H1 (cell line): ENCODE measurements around the gene HSP90B1. TPM values are rescaled to one million over a fixed set of nuclear protein-coding genes. Genes with fewer than 3 reads are reported as not detected.

ENCODE experiments used
- CTCF ChIA-PET: fragments of 300-600 bp; sonication (Branson Sonifier 250); formaldehyde crosslinking; loops from one replicate; lab custom pipeline; 2021; ENCODE audit not compliant: partially characterized antibody; lab: Charles Lee
- POLR2A ChIA-PET: fragments of 300-600 bp; sonication (Branson Sonifier 250); formaldehyde crosslinking; loops from one replicate; lab custom pipeline; 2021; ENCODE audit warnings: inconsistent platforms; ENCODE audit not compliant: partially characterized antibody; lab: Charles Lee
- DNase-seq, 2 experiments: peaks; one replicate each; pipeline versions ENCODE4 v3.0.0 to v3.0.0-alpha.2; 2010 to 2022; ENCODE audit warnings: low spot score in 2 of 2, low read depth in 1 of 2, mixed read lengths in 1 of 2
- FAIRE-seq: peaks from 2 replicates; lab custom pipeline; 2011; peaks lifted over from hg19 to GRCh38; lab: Jason Lieb, UNC
- H2AFZ ChIP-seq: 2 replicates; pipeline ENCODE4 v1.8.1; 2012; ENCODE audit warnings: low read length, inconsistent platforms
- H2AK5ac ChIP-seq: 2 replicates; pipeline ENCODE4 v1.6.1; 2013; ENCODE audit warnings: low read depth, low read length
- H2BK120ac ChIP-seq: replicated peaks from 2 replicates; pipeline ENCODE3; 2013; ENCODE audit warnings: low read depth, low read length, inconsistent platforms
- H2BK12ac ChIP-seq: 2 replicates; pipeline ENCODE4 v1.6.1; 2013; ENCODE audit warnings: low read depth, low read length
- H2BK15ac ChIP-seq: 2 replicates; pipeline ENCODE4 v1.6.1; 2013; ENCODE audit warnings: low read length
- H2BK20ac ChIP-seq: 2 replicates; pipeline ENCODE4 v1.6.1; 2013; ENCODE audit warnings: low read length
- H2BK5ac ChIP-seq: 2 replicates; pipeline ENCODE4 v1.6.1; 2013; ENCODE audit warnings: low read depth, low read length
- H3K14ac ChIP-seq: 2 replicates; pipeline ENCODE4 v1.6.1; 2013; ENCODE audit warnings: inconsistent platforms; ENCODE audit not compliant: insufficient read length
- H3K18ac ChIP-seq: 2 replicates; pipeline ENCODE4 v1.6.1; 2013; ENCODE audit warnings: low read length; ENCODE audit errors: extremely low read depth
- H3K23ac ChIP-seq: 2 replicates; pipeline ENCODE4 v1.6.1; 2013; ENCODE audit warnings: inconsistent platforms; ENCODE audit not compliant: insufficient read length
- H3K23me2 ChIP-seq: 2 replicates; pipeline ENCODE4 v1.6.1; 2013; ENCODE audit warnings: low read depth, low read length
- H3K27ac ChIP-seq: 2 replicates; pipeline ENCODE4 v1.6.1; 2011; ENCODE audit warnings: low read depth, low read length, inconsistent platforms
- H3K27me3 ChIP-seq, 4 experiments: replicated peaks in 1 of 4; 1 replicate in 1 of 4; 2 replicates in 3 of 4; pipeline versions ENCODE4 v1.6.1 to v1.8.1; 2011 to 2013; ENCODE audit warnings: low read length in 3 of 4, mild to moderate bottlenecking in 3 of 4, inconsistent platforms in 2 of 4, mixed read lengths in 2 of 4, moderate library complexity in 1 of 4; ENCODE audit not compliant: control insufficient read depth in 3 of 4, insufficient read depth in 3 of 4; ENCODE audit errors: extremely low read depth in 1 of 4
- H3K36me3 ChIP-seq, 4 experiments: 2 replicates each; pipeline versions ENCODE4 v1.6.1 to v1.8.1; 2011 to 2013; ENCODE audit warnings: mild to moderate bottlenecking in 4 of 4, low read length in 3 of 4, moderate library complexity in 2 of 4, control low read depth in 1 of 4, inconsistent platforms in 1 of 4; ENCODE audit not compliant: insufficient read depth in 4 of 4, control insufficient read depth in 2 of 4
- H3K4ac ChIP-seq: replicated peaks from 2 replicates; pipeline ENCODE3; 2013; ENCODE audit warnings: low read length, low read depth, mixed read lengths, inconsistent platforms; ENCODE audit not compliant: insufficient read length
- H3K4me1 ChIP-seq, 4 experiments: replicated peaks in 1 of 4; 1 replicate in 1 of 4; 2 replicates in 3 of 4; pipeline versions ENCODE4 v1.6.1 to v1.8.1; 2011 to 2013; ENCODE audit warnings: low read length in 3 of 4, inconsistent platforms in 2 of 4, mixed read lengths in 1 of 4; ENCODE audit not compliant: insufficient read depth in 4 of 4, control insufficient read depth in 3 of 4
- H3K4me2 ChIP-seq, 2 experiments: 2 replicates each; pipeline versions ENCODE4 v1.6.1 to v1.8.1; 2011 to 2013; ENCODE audit warnings: low read depth in 2 of 2, low read length in 2 of 2, control low read depth in 1 of 2, inconsistent platforms in 1 of 2, mild to moderate bottlenecking in 1 of 2; ENCODE audit not compliant: insufficient read depth in 1 of 2
- H3K4me3 ChIP-seq, 4 experiments: fragments of 200-600, 300-600 bp in 1 of 4; sonication (generic), shearing (Covaris generic), sonication (Bioruptor Twin) in 1 of 4; 2 replicates each; pipeline versions ENCODE4 v1.5.1 to v1.8.1; 2011 to 2016; ENCODE audit warnings: low read length in 4 of 4, low read depth in 3 of 4, control low read depth in 2 of 4, inconsistent platforms in 2 of 4, mild to moderate bottlenecking in 2 of 4, mixed read lengths in 1 of 4, moderate library complexity in 1 of 4; ENCODE audit not compliant: insufficient read depth in 2 of 4; ENCODE audit errors: extremely low read depth in 1 of 4
- H3K56ac ChIP-seq: replicated peaks from 2 replicates; pipeline ENCODE3; 2013; ENCODE audit warnings: low read depth, mild to moderate bottlenecking, mixed read lengths, low read length, inconsistent platforms; ENCODE audit not compliant: insufficient read length
- H3K79me1 ChIP-seq: 2 replicates; pipeline ENCODE4 v1.6.1; 2013; ENCODE audit warnings: low read depth, low read length, control low read depth
- H3K79me2 ChIP-seq, 2 experiments: 2 replicates each; pipeline versions ENCODE4 v1.6.1 to v1.8.1; 2012 to 2013; ENCODE audit warnings: low read length in 2 of 2, mild to moderate bottlenecking in 2 of 2, inconsistent platforms in 1 of 2; ENCODE audit not compliant: insufficient read depth in 2 of 2, control insufficient read depth in 1 of 2
- H3K9ac ChIP-seq, 4 experiments: replicated peaks in 1 of 4; 1 replicate in 1 of 4; 2 replicates in 3 of 4; pipeline versions ENCODE4 v1.6.1 to v1.8.1; 2011 to 2013; ENCODE audit warnings: low read depth in 3 of 4, low read length in 3 of 4, control low read depth in 2 of 4, mild to moderate bottlenecking in 2 of 4, moderate library complexity in 2 of 4, inconsistent platforms in 1 of 4; ENCODE audit errors: extremely low read depth in 1 of 4
- H3K9me3 ChIP-seq, 2 experiments: 2 replicates each; pipeline versions ENCODE4 v1.6.1 to v1.8.1; 2012 to 2013; ENCODE audit warnings: mild to moderate bottlenecking in 2 of 2, moderate library complexity in 2 of 2, control low read depth in 1 of 2, inconsistent platforms in 1 of 2, low read depth in 1 of 2, low read length in 1 of 2, mixed read lengths in 1 of 2; ENCODE audit not compliant: insufficient read depth in 2 of 2
- H4K20me1 ChIP-seq, 2 experiments: replicated peaks in 1 of 2; 2 replicates each; pipeline versions ENCODE3 to v1.8.1; 2011 to 2013; ENCODE audit warnings: inconsistent platforms in 2 of 2, low read length in 2 of 2, mild to moderate bottlenecking in 1 of 2; ENCODE audit not compliant: insufficient read depth in 2 of 2, control insufficient read depth in 1 of 2
- H4K5ac ChIP-seq: 2 replicates; pipeline ENCODE4 v1.6.1; 2013; ENCODE audit warnings: low read length, low read depth, mixed read lengths, inconsistent platforms; ENCODE audit not compliant: insufficient read length
- H4K8ac ChIP-seq: 2 replicates; pipeline ENCODE4 v1.8.0; 2013; ENCODE audit warnings: mild to moderate bottlenecking, moderate library complexity, low read length, inconsistent platforms; ENCODE audit not compliant: insufficient read depth; ENCODE audit errors: extremely low read depth
- H4K91ac ChIP-seq: replicated peaks from 2 replicates; pipeline ENCODE3; 2013; ENCODE audit warnings: low read length, mixed read lengths, inconsistent platforms; ENCODE audit not compliant: insufficient read length
- BCL11A ChIP-seq, 2 experiments: IDR thresholded peaks; one replicate each; pipeline ENCODE4 v1.6.1; 2011; ENCODE audit warnings: low read depth in 2 of 2, low read length in 2 of 2, mild to moderate bottlenecking in 2 of 2
- BRCA1 ChIP-seq: IDR thresholded peaks from 2 replicates; pipeline ENCODE4 v1.6.1; 2012; ENCODE audit warnings: low read depth, low read length, improper control_type of control experiment
- CEBPB ChIP-seq: IDR thresholded peaks from 2 replicates; pipeline ENCODE4 v1.6.1; 2012; ENCODE audit warnings: low read depth, low read length
- CREB1 ChIP-seq: IDR thresholded peaks from 2 replicates; pipeline ENCODE4 v1.6.1; 2012; ENCODE audit warnings: inconsistent platforms
- EGR1 ChIP-seq: IDR thresholded peaks from 2 replicates; pipeline ENCODE4 v1.6.1; 2011; ENCODE audit warnings: low read depth, low read length, borderline replicate concordance
- EZH2 ChIP-seq: fragments of 200-600 bp; sonication (generic); IDR thresholded peaks from 2 replicates; pipeline ENCODE4 v1.7.1; 2012; ENCODE audit warnings: low read depth, mild to moderate bottlenecking, moderate library complexity, low read length, inconsistent platforms; ENCODE audit not compliant: severe bottlenecking
- FOSL1 ChIP-seq: IDR thresholded peaks from 2 replicates; pipeline ENCODE4 v1.6.1; 2011; ENCODE audit warnings: mild to moderate bottlenecking, low read depth, low read length, moderate library complexity; ENCODE audit not compliant: insufficient read depth
- JUN ChIP-seq: IDR thresholded peaks from 2 replicates; pipeline ENCODE4 v1.6.1; 2011; ENCODE audit warnings: low read depth, mild to moderate bottlenecking, improper control_type of control experiment, low read length
- NANOG ChIP-seq: IDR thresholded peaks from 2 replicates; pipeline ENCODE4 v1.6.1; 2011; ENCODE audit warnings: low read length, low read depth, mild to moderate bottlenecking, inconsistent platforms; ENCODE audit not compliant: insufficient read depth, poor library complexity, severe bottlenecking
- POLR2A ChIP-seq, 2 experiments: IDR thresholded peaks; 1 replicate in 1 of 2; 2 replicates in 1 of 2; pipeline ENCODE4 v1.6.1; 2011; ENCODE audit warnings: low read depth in 2 of 2, low read length in 2 of 2, mild to moderate bottlenecking in 2 of 2; ENCODE audit errors: control extremely low read depth in 1 of 2
- POLR2AphosphoS5 ChIP-seq: IDR thresholded peaks from 2 replicates; pipeline ENCODE4 v1.6.1; 2011; ENCODE audit warnings: low read depth, low read length
- POU5F1 ChIP-seq: IDR thresholded peaks from 2 replicates; pipeline ENCODE4 v1.6.1; 2011; ENCODE audit warnings: low read depth, mild to moderate bottlenecking, low read length, moderate library complexity
- SIX5 ChIP-seq: IDR thresholded peaks from 2 replicates; pipeline ENCODE4 v1.6.1; 2011; ENCODE audit warnings: mild to moderate bottlenecking, low read depth, low read length
- SP1 ChIP-seq: IDR thresholded peaks from 2 replicates; pipeline ENCODE4 v1.6.1; 2011; ENCODE audit warnings: low read depth, low read length
- TEAD4 ChIP-seq: IDR thresholded peaks from 2 replicates; pipeline ENCODE4 v1.6.1; 2012; ENCODE audit warnings: low read depth, low read length, inconsistent platforms, mixed read lengths
- WGBS, 2 experiments: shearing (Covaris generic) in 1 of 2; methylation state at CpG; one replicate each; pipeline versions ENCODE4 v1.1.6 to v1.1.7; 2013 to 2015; ENCODE audit warnings: low lambda C conversion rate in 2 of 2, mixed read lengths in 2 of 2, inconsistent platforms in 1 of 2, low coverage in 1 of 2, missing lambda C conversion rate in 1 of 2; ENCODE audit not compliant: insufficient replicate concordance in 2 of 2, insufficient coverage in 1 of 2, insufficient read length in 1 of 2; ENCODE audit errors: extremely low coverage in 1 of 2, missing lambda C conversion rate in 1 of 2; 5-methylcytosine and 5-hydroxymethylcytosine counted together
- polyA plus RNA-seq, 7 experiments: library from polyadenylated mRNA; depleted of rRNA in 3 of 7; stranded (reverse) in 5 of 7; unstranded in 2 of 7; fragments of >200 nt in 5 of 7; fragments of 200-250 nt in 2 of 7; gene quantifications; 1 replicate in 5 of 7; 2 replicates in 1 of 7; 4 replicates in 1 of 7; pipeline versions ENCODE4 v1.2.1 to v1.2.3, GENCODE V29; 2011 to 2013; ENCODE audit warnings: missing spikeins in 2 of 7, mixed read lengths in 2 of 7
- total RNA-seq: library from RNA; stranded (reverse); fragmentation: NEBNext Ultra II Directional; extraction: Animal tissue kit (Norgen Biotek cat#: 25700); gene quantifications from 2 replicates; pipeline ENCODE4 v1.2.1, GENCODE V29; 2021

Gene HSP90B1
- total and polyA plus RNA-seq, 2 of the 8 experiments (the other 6 are each of a cell fraction or from before 2014, with no cell fraction given) = 161 to 847 TPM

DNA sequence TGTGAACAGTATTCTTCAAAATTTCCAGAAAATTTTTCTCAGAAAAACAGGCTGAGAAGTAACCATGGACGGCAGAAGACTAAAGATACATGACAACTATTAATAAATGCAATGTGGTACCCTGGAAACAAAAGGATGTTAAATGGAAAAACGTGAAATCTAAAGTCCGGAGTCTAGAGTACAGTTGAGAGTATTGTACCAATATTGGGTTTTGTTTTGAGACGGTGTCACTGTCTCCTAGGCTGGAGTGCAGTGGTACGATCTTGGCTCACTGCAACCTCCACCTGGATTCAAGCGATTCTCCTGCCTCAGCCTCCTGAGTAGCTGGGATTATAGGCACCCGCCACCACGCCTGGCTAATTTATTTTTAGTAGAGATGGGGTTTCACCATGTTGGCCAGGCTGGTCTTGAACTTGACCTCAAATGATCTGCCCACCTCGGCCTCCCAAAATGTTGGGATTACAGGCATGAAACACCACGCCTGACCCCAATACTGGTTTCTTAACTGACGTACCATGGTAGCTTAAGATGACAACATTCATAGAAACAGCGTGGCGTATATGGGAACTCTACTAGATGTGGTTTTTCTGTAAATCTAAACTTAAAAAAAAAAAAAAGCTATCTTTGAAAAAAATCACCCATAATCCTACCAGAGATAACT is 18.7 kb downstream of the HSP90B1 start:
- H4K20me1 ChIP-seq = peaks cover 2 to 14% of the 10 kb centered on the region in 2 experiments
- CTCF ChIA-PET = interaction anchor here (1.2 kb wide), 1 partner anchor 160 kb away, joined by 3 read pairs; no protein-coding TSS in a partner anchor

More for the DNA sequence above, 18.7 kb downstream of the HSP90B1 start:
- Histone ChIP-seq H2BK12ac (no peak overlapping the region), H2AFZ (no peak overlapping the region), H3K36me3 (peaks cover 27 to 97% (median 66%) of the 10 kb centered on the region in 4 experiments), H4K8ac (no peak overlapping the region), H3K4me3 (no peak overlapping the region), H3K27me3 (no peaks in the 10 kb centered on the region), H3K4me2 (no peak overlapping the region), H3K56ac (no peak overlapping the region), H3K18ac (no peak overlapping the region), H3K79me1 (no peaks in the 10 kb centered on the region), H3K23me2 (no peaks in the 10 kb centered on the region), H3K27ac (no peak overlapping the region), H2BK5ac (no peak overlapping the region), H2BK20ac (no peak overlapping the region), H2BK120ac (no peak overlapping the region), H4K5ac (no peak overlapping the region), H3K14ac (no peak overlapping the region), H3K9me3 (no peaks in the 10 kb centered on the region), H3K9ac (no peak overlapping the region), H3K23ac (no peak overlapping the region), H4K91ac (no peak overlapping the region), H3K4me1 (no peaks in the 10 kb centered on the region), H2BK15ac (no peak overlapping the region), H3K4ac (no peak overlapping the region), H3K79me2 (peaks cover 0 to 4% of the 10 kb centered on the region in 2 experiments; a peak in 2 of 4 replicates), H2AK5ac (no peak overlapping the region)
- TF ChIP-seq POLR2AphosphoS5 (peak; percentile 73), SP1 (no peak), JUN (no peak), POLR2A (IDR thresholded peaks at IDR 0.05; ENCODE audit: control extremely low read depth in 1 of 2, low read depth in 2 of 2, low read length in 2 of 2) (peak; percentile 36 to 37; a peak in 2 of 3 replicates), CEBPB (no peak), SIX5 (no peak), NANOG (no peak), EZH2 (no peak), FOSL1 (no peak), EGR1 (no peak), BRCA1 (no peak), TEAD4 (no peak), POU5F1 (no peak), BCL11A (IDR thresholded peaks at IDR 0.05; ENCODE audit: low read depth in 2 of 2, low read length in 2 of 2) (no peak), CREB1 (no peak)
- DNase-seq = no peak
- POLR2A ChIA-PET = interaction anchor here (0.9 to 8.7 kb wide), 10 partner anchors 9 to 131 kb away, joined by 3 to 80 read pairs (median 3); partner anchors contain the start of gene TDG
- no peak for FAIRE-seq
- 78% methylated on average over 13 of the region's 13 CpGs; no CpG with 5 or more reads in 1 of the 2 experiments for WGBS, 2 experiments
